HG02610 (cell line): ENCODE data around the gene BPI.
"Not testable (repeated sequence)": the region's sequence is repeated elsewhere in the genome, so short reads cannot be mapped to it uniquely, and the experiment has no call there.

ENCODE experiments used
- ATAC-seq: cut with Tn5 transposase; IDR thresholded peaks from one replicate; pipeline ENCODE4 v1.9.1; 2021; ENCODE audit warnings: mild to moderate bottlenecking, moderate library complexity; ENCODE audit not compliant: unreplicated experiment

The BPI gene

GRCh38 chr20:38303908-38304379 lies at the start of gene BPI:
TSS of gene BPI (plus strand) at chr20:38304156. CDS start at chr20:38304224, 68 bp downstream.
- no peak for ATAC-seq

- not testable (repeated sequence) for ATAC-seq
Observed at GRCh38 chr20:38254621-38255020, 49.3 kb upstream of the BPI start.

- no peak for ATAC-seq
Observed at GRCh38 chr20:38255393-38255792, 48.6 kb upstream of the BPI start.

DNA sequence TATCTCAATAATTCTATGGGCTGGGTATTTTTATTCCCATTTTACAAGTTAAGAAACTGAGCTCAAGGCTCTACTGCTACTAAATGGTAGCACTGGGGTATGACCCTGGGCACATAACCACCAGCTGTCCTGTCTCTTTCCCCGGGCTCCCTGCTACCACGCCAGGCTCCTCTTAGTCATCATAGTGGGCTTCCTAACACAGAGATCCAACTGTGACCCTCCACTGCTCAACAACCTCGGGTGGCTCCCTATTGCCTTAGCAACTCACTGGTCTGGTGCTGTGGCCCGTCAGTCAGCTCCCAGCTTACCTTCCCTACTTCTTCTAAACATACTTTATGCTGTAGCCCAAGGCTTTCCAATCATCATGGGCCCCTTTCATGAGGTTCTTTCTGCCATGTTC lies 47.9 kb upstream of the BPI start:
- no peak for ATAC-seq

DNA sequence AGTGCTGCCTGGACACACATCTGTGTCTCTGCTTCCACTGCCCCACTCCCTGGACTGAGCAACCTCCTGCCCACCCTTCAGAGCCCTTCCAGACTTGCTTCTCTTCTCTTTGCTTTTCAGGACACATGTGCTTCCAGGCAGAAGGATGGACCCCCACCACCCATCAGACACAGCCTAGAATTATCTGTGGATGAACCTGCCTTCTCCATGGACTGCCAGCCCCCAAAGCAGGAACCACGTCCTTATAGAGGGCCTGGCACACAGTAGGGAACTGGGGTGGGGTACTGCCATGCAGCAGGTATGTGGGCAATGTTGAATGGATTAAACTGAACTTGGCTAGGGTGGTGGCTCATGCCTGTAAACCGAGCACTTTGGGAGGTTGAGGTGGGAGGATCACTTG lies 47.0 kb upstream of the BPI start:
- ATAC-seq: no peak

DNA sequence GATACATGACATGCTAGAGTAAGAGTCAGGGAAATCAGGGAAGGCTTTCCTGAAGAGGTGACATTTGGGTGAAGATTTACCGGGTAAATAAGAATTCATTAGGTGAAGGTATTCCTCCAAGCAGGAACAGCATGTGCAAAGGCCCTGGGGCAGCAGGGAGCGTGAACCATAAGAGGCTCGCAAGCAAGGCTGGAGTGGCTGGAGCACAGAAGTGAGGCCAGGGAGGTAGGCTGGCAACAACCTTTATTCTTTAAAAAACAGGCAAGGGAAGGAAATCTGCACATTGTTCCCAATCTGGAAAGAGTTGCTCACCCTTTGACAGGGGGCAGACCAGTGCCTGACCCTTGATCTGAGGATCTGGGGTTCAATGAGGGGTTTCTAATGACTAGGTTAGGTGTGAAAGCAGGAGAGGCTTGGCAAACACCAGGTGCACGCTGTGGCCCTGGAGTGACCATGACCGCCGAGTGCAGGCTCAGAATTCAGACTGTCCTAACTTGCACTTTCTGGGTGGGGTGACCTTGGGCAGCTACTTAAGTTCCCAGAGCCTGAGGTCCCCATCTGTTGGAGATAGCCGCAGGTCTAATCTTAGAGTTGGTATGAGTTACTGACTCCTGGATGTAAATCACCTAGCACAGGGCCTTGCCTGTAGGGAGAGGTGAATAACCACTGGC lies 45.3 kb upstream of the BPI start:
- no peak for ATAC-seq

DNA sequence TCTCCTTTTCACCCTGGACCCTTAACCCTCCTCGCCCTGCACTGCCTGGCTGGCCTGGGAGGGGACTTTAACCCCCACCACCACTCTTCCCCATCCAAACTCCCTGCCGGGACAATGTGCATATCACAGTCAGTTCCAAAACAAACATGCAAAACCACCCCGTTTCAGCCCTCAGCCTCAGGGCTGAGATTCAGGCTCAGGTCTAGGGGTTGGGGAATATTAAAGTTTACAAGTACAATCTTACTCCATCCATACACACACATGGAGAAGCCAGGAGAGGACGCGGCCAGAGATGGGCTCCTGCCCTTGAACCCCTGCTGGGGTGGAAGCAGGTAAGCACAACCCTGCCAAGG lies 44.0 kb upstream of the BPI start:
- no peak for ATAC-seq

DNA sequence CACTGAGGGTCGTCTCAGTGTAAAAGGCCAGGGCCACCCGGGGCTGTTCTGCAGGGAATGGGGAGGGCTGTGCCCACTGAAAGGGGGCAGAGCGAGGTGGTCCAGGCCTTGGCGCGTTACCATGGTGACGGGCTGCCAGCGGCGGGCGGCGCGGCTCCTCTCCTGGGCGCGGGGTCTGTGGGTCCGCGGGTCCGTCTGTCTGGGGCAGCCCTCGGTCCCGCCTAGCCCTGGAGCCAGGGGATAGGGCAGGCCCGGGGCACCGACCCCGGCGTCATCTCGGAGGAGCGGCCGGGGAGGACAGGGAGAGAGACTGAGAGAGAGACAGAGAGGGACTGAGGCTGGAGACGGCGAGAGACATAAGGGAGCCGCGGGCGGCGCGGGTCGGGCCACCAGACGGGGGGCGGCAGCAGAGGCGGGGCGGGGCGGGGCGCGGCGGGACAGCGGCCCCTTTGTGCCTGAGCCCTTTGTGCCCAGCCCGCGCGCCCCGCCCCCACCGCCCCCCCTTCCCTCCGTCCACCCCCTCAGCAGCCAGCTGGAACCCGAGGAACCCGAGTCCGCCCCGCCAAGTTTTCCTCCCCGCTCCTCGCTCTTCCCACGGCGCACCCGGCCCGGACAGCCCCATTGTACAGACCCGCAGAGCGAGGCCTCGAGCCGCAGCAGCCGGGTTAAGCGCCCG lies 43.4 kb upstream of the BPI start, which contains the start of gene KIAA1755:
Gene KIAA1755, minus strand, starts transcription at position 358 of the 676 bp plus-strand sequence. Its CDS starts 235 bp downstream, at position 123.
- ATAC-seq: no peak

DNA sequence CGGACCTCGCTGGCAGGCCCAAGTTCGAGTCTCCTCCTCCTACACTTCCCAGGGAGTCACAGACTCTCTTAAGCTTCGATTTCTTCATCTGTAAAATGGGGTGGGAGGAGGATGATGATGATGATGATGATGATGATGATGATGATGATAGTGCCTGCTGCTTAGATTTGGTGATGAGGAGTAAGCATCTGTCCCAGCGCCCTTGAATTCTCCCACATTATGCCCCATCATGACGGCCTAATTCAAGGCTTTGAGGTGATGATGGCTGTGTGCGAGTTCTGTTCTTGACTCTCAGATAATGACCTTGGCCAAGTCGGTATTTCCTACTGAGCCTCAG lies 42.9 kb upstream of the BPI start:
- no peak for ATAC-seq

GRCh38 chr20:38262931-38263330 lies 41.0 kb upstream of the BPI start:
- no peak for ATAC-seq

DNA sequence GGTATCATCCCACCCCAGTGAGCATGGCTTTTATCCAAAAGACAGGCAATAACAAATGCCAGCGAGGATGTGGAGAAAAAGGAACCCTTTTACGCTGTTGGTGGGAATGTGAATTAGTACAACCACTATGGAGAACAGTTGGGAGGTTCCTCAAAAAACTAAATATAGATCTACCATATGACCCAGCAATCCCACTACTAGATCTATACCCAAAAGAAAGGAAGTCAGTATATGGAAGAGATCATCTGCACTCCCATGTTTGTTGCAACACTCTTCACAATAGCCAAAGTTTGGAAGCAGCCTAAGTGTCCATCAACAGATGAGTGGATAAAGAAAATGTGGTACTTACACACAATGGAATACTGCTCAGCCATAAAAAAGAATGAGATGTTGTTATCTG lies 37.5 kb upstream of the BPI start:
- no peak for ATAC-seq

DNA sequence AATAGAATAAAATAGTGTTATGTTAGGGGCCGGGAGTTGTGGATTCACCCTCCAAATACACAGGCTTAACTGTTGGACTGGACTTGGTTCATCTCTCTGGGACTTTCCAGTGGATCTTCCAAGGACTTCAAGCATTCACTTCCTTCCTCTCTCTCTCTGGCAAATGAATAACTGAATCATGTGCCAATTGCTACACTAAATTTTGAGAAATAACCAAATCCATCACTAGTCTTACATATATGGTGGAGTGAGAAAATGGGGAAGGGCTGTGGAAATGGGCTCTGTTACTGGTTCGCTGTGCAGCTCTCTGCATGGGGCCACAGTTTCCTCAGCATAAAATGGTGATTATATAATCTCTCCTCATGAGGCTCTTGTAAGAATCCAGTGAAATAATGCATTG lies 36.7 kb upstream of the BPI start:
- no peak for ATAC-seq

DNA sequence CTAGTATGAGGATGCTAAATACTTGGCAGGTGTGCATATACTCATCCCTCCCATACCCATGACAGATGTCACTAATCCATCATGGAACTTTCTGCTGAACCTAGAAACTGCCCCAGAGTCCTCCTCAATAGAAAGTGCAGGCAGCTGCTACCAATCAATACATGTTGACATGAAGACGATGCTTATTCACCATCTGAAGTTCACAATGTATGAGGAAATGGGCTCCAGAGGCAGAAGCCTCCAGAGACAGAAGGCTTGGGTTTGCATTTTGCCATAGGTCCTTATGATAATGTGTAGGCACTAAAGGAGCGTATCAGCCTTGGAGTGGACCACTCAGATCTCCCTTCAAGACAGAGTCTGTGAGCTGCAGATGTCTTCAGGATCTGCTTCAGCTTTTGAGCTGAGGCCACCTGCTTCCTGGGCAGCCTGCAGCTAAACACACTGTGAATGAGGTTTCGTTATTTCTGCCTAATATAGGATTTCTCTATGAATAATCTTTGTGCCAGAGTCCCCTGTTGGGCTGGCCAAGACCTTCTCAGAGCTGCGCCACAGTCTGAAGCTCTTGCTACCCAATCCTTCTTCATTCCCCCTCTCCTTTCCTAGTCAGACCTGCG lies 35.9 kb upstream of the BPI start:
- ATAC-seq: no peak

DNA sequence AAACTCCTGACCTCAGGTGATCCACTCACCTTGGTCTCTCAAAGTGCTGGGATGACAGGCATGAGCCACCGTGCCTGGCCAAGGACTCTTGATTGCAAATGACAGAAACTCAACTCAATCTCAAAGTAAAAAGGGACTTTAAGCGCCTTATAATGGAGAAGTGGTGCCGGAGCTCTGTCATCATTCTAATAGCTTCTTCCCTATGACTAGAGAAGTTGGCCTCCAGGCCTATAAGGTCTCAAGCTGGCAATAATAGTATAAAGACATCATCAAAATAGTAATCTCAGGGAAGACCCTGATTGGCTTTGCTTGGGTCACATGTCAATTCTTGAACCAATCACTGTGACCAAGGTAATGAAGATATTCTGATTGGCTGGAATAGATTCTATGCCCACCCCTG lies 34.9 kb upstream of the BPI start:
- no peak for ATAC-seq

DNA sequence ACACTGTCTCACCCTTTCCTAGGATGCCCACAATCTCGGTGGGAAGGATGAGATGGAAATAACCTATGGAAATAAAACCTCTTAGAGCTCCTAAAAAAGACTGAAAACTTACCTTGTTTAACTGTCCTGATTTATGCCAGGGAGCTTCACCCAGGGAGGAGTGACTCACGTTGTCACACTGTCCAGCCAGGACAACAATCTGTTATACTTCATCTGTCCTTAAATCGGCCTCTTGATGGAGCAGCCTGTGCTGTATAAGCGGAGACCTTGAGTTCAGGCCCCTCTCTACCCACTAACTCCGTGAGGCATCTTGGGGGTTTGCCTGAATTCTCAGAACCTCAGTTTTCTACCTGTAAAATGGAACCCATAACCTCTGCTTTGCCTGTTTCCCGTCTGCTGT lies 34.2 kb upstream of the BPI start:
- ATAC-seq: no peak

DNA sequence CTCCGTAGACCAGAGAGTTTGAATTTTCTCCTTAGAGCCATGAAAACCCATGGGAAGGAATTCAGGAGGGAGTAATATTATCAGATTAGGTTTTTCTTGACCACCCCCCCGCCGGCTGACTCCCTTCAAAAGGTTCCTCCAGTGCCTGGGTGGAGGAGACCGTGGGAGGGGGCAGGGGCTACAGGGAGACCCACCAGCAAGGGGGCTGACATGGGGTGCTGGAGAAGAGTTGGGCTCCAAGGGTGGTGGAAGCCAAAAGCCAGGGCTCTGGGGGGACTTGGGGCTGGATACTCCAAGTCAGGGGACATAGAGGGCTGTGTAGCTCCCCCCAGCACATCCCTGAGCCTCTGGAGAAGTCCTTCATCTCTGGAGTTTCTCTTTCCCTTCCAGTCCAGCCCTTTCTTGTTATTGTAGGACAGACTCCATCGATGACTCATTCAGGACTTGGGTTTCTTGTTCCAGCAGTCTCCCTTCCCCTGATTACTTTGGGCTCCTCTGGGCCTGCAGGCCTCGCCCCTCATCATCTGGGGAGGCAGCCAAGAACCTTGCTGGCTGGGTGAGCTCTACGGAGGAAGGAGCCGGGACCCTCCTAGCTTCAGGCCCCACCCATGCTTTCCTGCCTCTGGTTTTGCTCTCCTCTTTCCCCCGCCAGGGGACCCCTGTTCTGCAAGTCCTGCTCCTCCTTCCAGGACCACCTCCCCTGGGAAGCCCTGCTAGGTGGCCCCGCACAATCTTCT lies 32.9 kb upstream of the BPI start:
- ATAC-seq: no peak

- ATAC-seq: no peak
Observed at GRCh38 chr20:38271608-38272120, 32.3 kb upstream of the BPI start.

GRCh38 chr20:38272398-38272797 lies 31.6 kb upstream of the BPI start:
- no peak for ATAC-seq

GRCh38 chr20:38272961-38273360 lies 31.0 kb upstream of the BPI start:
- no peak for ATAC-seq

GRCh38 chr20:38275815-38276550 lies 28.0 kb upstream of the BPI start:
- no peak for ATAC-seq

DNA sequence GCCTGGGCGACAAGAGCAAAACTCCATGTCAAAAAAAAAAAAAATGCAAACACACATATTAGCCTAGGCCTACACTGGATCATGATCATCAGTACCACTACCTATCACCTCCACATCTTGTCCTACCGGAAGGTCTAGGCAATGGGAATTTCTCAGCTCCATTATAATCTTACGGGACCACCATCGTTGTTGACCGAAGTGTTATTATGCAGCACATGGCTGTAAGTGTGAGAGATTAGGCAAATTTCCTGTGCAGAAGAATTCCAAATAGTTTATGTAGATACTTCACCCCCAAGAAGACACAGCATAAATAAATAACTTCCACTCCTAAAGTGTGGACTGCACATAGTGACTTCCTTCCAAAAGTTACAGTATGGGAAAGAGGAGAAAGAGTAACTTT lies 26.7 kb upstream of the BPI start:
- ATAC-seq: no peak
